Mucosa of gallbladder (tissue), 1 donor: ENCODE measurements around the gene CPHXL2. TPM values are rescaled to one million over a fixed set of nuclear protein-coding genes. Genes with fewer than 3 reads are reported as not detected.

Experiments used
- DNase-seq: peaks from one replicate; pipeline ENCODE4 v3.0.0-alpha.2; 2020; ENCODE audit warnings: low spot score
- total RNA-seq: library from RNA; stranded (reverse); gene quantifications from one replicate; pipeline ENCODE4 v1.2.1, GENCODE V29; 2021
- donor health status: DM: no; HTN: no; CAD: no.

CPHXL2 gene
- total RNA-seq, 1 donor from 2014 or later, result not detected

DNA sequence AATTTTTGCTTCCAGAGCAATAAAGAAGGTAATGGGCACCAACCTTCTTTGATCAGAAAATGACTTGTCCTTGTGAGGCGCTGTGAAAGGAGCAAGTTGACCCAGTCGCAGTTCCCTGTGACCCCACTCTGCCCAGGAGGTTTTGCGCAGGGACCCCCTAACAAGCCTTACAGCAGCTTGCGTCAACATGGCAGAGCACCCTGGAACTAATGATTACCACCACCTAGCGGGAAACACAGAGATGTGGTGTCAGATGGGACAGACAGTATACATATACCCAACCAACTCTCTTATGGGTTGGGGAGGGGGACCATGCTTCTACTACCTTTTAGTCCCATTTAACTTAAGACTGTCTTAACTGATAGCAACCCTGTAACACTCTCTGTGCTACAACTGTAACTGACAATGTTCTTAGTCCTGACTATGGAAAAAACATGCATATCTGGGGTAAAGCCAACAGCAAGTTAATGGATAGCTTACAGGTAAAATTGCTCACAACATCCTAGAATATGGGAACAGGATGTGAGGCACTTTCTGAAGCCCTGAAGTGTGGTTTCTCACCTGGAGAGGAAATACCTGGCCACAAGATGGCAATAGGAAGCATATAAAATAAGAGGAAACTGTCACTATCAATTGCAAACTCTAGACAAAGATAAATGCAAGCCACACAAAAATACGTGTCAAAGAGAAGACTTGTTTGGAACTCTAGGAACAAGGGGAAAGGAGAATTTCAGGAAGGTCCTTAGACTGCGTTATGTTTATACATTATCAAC is 32.4 kb downstream of the CPHXL2 start:
- no peak for DNase-seq

DNA sequence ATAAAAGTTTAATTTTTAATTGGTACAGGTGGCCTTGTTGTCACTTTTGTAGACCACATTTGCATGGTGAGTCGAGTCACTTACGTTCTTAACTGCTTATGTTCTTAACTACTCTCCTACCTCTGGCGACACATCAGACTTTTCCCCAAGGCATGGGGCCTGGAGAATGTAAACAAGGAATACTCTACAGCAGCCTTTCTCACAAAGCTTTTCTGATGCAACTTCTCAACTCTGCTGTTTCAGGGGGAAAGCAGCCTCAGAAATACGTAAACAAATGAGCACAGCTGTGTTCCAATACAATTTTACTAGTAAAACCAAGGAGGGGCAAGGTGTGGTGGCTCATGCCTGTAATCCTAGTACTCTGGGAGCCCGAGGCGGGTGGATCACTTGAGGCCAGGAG is 36.2 kb downstream of the CPHXL2 start:
- no peak for DNase-seq

DNA sequence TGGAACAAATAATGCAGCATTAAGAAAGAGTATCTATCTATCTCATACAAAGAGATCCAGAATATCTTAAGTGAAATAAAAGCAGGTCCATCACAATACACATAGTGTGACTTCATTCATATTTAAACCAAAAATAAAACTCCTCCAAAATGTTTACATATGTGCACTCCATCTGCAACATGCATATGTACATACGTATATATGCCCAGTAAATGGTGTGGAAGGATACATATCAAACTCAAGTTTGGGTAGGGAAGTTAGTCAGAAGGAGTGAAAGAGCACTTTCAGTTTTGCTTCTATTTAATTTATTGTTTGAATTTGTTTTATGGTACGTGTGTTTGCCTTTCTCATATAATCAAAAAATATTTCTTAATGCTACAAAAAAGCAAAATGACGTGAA is 41.8 kb downstream of the CPHXL2 start:
- no peak for DNase-seq

DNA sequence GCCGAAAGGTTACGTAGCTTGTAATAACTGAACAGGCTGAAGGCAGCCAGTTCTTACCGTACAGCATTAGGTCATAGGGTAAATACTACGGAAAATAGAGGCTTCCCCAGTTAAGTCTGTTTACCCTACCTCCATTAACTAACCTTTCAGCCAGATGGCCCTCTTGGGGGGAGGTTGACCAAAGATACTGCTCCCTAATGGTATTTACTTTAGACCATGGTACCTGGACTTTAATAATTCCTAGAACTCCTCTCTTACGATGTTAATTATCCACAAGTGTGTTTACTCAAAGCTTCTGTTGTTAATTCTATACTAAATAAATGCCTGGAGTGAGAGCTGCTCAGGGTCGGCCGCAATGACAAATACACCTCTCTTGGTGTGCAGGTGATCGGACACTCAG is 44.0 kb downstream of the CPHXL2 start:
- DNase-seq, result no peak

DNA sequence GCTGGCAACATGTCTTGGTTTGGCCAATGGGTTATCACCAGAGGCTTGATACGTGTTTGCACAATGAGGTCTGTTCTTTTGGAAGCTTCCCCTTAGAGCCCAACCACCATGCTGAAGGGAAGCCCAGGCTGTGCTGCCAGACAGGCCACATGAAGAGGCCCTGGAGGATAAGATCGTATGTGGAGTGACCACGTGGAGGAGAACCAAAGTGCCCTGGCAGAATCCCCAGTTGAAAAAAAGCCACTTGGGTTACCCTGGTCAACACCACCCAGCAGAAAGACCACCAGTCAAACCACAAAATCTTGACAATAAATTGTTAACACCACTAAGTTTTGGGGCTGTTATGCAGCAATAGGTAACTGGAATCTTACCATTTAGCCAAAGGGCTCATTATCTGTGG is 46.8 kb downstream of the CPHXL2 start:
- no peak for DNase-seq

DNA sequence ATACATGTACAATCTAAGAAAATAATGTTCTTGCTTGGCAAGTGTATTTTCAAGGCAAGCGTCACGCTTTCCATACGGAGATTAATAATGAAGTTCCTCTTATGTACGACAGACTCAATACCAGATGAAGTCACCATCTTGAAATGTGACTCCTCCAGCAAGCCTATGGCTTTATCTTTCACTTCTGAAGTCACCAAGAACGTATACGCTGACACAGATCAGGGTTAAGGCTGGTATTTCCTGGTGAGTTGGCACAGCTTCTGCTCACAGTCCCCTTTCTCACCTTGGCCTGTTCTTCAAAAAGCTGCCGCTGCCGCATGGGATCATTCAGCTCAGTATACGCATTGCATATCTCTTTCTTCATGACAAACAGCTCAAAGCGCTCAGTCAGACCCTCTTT is 47.7 kb downstream of the CPHXL2 start:
- no peak for DNase-seq

DNA sequence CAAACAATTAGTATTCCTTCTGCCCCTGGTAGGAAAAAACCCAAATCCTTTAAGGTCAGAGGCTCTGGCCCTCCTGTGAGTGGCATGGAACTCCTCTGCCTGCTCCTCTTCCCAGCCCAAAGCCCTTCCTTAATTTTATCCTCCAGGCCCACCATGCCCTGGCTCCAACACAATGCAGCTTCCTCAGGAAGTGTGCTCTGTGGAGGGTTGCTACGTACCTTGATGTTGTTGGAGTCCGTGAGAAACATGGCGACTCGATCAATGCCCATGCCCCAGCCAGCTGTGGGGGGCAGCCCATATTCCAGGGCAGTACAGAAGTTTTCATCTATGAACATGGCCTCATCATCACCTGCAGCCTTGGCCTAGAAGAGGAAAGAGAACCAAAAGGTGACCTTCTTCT is 48.5 kb downstream of the CPHXL2 start:
- DNase-seq, result no peak

DNA sequence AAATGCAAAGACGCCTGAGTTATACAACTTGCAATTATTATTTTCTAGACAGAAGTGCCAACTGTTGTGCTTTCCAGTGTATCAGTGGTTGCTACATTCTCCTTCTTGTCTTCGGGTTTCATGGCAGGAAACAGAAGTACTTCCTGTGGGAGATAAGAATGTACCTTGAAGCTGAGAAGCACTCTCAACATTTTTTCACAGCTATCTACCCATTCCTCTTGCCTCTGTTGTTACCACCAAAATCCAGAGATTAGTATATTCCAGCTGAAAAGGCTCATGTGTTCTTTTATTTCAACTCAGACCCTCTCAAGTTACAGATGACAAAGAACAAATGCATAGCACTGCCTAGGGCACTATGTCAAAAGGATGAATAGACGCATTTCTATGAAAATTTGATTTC is 49.0 kb downstream of the CPHXL2 start:
- no peak for DNase-seq

DNA sequence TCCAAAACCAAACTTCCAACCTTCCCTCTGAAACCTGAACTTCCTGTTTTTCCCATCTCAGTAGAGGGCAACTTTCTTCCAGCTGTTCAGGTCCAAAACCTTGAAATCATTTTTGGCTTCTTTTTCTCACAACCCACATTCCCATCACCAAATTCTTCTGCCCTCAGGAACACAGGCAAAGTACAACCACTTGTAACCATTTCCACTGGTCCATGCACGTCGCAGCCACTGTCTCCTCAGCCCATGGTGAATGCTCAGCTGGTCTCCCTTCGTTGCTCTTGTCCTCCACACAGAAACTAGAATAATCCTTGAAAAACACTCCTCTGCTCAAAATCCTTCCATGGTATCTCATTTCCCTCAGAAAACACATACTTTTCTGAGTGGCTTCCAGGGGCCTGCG is 50.0 kb downstream of the CPHXL2 start:
- DNase-seq, result no peak

DNA sequence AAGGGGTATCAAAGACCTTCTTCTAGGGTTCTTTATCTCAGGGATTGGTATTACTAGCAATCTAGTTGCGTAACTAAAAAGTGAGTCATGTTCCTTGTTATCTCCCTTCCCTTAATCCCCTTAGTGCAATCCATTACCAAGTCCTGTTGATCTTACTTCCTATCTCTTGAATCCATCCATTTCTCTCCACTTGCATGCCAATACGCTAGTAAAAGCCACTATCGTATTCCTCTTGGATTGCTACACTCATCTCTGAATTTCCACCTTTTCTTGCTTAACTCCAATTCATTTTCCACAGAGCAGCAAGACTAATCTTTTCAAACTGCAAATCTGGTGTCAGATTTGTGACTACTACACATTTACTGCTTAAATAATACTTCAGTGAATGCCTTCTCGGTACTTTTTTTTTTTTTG is 51.9 kb downstream of the CPHXL2 start:
- DNase-seq, result no peak

DNA sequence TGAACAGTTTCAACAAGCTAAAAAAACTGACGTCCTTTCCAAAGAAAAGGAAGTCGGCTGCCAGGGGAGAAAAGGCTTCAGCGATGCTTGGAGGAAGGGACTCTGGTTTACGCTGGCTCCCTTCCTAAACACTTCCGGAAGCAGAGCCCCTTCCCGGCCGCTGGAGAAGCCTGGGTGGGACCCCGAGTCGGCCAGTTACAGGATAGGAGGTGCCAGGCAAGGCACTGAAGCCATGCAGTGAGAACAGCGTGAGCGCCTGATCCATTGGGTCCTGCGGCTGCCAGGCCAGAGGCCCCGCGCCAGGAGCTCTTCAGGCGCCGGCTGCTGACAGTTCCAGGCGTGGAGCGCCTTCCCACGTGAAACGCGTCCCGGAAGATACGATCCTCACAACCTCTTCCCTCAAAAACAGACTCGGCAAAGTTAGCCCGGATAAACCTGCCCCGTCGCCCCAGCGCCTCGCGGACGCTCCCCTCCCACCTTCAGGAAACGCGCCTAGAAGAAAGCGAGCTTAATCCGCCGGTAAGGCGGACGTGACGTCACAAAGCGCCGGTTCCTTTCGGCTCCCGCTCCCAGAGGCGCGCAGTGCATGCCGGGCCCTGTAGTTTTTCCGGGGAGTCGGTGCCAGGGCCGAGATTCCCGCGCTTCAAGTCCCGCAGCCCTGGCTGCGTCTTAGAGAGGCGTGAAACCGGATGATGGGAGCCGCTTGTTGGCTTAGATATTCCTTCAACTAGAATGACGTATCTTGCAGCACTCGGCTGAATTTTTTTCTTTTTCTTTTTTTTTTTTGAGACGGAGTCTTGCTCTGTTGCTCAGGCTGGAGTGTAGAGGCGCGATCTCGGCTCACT is 53.8 kb downstream of the CPHXL2 start, which contains the start of gene ADAT1:
Gene ADAT1, minus strand, starts transcription at position 521 of the 845 bp plus-strand sequence. CDS start 2,482 bp downstream, outside the sequence.
- peak; percentile 98 for DNase-seq

DNA sequence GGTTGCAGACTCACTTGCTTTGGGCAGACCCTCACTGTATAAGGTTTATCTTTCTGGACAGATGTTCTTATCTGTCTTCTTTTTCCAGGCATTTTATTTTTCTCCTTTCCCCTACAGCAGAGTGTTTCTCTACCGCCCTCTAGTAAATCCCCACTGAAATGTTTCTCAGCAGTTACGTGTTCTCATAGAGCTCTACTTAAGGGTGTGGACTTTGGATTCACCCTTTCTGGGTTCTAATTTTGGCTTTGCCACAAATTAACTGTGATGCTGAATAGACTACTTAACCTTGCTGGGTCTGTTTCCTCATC is 55.7 kb downstream of the CPHXL2 start:
- DNase-seq, result no peak

DNA sequence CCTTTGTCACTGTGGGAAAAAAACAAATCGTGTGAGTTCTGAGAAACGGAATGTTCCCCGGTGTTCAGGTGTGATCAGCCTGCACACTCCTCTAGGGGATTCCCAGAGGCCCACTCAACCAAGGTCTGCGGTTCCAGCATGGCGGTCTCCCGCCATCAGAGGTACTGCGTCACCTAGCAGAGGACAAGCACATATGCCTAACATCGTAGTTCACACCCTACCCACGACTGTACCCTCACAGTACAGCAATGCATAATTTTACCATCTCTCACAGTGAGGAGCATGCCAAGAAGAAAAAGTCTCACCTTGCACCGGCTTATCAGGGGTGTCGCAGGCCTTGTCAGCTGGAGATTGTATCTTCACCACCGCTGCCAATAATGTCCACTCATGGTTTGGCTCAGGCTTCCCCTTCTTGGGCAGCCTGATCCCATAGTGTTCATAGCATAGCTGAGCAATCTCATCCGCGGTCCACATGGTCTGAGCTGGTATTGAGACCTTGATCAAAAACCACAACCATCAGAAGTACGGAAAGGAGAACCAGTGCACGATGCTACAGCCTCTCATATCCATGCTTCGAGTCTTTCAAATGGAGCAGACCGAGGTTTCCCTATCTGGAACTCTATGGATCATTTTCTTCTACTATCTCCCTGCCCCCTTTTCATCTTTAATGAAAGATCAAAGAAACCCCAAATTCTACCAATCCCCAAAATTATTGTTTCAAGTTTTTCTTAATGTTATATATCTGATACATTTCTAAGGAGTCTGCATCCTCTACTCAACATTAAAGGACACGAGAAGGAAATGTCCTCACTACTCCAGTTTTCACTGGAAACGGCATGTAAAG is 56.3 kb downstream of the CPHXL2 start:
- no peak for DNase-seq

DNA sequence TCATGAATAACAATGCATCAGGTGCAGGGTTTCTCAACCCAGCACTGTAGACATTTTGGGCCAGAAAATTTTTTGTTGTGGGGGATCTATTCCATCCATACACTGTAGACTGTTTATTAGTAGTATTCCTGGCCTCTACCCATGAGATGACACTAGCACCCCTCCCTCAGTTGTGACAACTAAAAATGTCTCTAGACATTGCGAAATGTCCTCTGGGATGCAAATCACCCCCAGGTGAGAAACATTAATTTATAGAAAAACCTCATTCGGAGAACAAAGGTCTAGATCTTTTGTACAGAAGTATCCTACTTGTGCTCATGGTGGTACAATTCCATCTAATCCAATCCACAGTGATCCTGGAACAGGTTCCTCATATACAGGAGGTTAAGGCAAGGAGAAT is 58.0 kb downstream of the CPHXL2 start:
- DNase-seq, result no peak

DNA sequence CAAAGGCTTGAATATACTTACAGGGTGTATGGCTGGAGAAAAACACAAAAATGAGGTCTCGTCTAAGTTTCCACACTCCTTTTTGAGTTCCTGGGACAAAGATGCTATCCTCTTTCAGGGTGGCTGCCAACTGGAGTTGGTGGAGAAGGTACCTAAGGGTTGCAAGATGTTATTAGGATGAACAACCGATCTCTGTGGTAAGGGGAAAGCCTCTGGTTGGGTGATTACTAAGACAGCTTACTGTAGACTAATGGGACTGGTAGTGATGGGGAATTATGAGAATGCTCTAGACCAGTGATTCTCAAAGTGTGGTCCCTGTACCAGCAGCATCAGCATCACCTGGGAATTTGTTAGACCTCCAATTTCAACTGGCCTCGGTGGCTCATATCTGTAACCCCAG is 59.7 kb downstream of the CPHXL2 start:
- no peak for DNase-seq

DNA sequence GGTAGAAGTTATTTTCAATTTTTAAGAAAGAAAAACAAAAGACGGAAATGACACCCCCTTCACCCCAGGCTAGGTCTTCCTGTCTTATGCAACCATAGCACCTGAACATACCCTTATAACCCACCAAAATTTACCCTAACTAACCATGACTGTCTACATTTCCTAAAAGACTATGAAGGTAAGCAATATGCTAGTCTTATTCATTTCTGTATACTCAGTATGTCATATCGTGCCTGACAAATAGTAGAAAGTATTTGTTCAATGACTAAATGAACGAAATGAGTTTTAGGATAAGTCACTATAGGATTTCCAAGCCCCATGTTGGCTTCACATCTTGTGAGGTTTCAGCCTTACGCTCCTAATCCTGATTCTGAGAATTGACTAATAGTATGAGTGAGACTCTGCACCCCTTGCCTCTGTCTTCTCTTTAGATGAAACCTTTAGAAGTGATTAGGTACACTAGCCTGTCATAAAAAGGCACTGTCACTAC is 60.2 kb downstream of the CPHXL2 start:
- no peak for DNase-seq

DNA sequence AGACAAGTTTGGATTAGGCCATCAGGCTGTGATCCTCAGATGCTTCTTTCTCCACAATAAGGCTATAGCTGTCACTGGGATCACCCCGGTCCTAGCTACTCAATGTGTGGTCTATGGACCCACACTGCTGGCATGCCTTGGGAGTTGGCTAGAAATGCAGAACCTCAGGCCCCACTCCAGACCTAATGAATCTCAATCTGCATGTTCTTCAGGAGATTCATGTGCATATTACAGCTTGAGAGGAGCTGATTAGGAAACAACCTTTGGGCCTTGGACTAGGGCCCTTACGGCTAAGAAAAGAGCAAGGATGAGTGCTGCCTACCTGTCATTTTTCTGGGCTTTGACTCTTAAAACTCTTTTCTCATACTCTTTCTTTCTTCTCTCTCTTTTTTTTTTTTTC is 61.2 kb downstream of the CPHXL2 start:
- no peak for DNase-seq

DNA sequence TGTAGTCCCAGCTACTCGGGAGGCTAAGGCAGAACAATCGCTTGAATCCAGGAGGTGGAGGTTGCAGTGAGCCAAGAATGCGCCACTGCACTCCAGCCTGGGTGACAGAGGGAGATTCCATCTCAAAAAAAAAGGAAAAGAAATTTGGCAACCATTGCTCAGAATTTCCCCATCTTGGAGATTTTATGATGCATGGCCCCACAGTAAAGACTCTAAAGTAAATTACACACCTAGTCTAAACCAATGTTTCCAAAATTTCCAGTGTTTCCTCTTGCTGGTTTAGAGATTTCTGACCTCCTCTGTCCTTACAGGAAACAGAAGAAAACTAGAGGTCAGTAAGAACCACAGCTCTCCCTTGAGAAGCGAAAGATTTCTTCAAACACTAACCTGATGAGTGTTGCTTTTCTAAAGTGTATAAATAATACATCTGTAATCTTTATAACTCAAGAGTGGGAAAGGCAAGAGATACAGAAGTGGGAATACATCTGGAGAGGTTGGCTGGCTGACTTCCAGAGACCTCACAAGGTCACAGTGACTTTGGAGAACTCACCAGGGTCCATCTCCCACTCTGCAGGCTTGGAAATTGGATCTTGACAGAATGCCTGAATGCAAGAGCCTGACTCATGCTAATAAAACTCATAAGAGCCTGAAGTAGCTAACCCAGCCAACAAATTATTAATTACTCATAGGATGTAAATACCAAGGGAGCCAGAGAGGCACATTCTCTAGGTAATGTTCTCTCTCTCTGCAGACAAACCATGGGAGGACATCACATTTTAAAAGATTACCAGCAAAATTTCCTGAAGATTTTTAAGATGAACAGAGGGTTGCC is 62.5 kb downstream of the CPHXL2 start:
- DNase-seq, result no peak
